AG08395 (cell line): ENCODE results near the gene ZNF138.
"Not testable (repeated sequence)": the region's sequence is repeated elsewhere in the genome, so short reads cannot be mapped to it uniquely, and the experiment has no call there.

Experiments used
- DNase-seq: peaks from one replicate; pipeline ENCODE4 v3.0.0; 2012; ENCODE audit warnings: mixed read lengths, low spot score

The ZNF138 gene

DNA sequence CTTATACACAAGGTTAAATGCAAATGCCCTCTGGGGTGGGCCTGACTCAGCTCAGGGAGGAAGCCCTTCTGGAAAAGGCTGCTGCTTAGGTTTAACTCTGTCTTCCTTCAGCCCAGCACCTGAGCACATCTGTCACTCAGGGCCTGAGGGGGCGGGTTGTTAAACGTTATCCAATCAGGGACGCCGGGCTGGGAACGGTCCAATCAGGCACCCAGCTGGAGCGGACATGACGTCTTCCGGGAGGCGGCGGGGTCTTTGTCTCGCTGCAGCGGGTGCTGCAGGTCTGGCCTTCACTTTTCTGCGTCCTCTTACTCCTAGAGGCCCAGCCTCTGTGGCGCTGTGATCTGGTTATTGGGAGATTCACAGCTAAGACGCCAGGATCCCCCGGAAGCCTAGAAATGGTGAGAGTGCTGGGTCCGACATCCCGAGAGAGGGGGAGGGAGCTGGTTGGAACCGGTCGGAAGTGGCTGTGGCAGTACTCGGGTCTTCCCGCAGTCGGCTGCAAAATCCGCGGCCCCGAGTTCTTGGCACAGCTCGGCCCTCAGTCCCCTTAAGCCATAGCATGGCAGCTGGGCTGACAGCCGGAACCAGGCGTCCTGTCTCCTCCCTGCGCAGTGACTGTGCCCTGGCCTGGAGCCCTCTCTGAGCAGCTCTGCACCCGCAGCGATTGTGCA, at the start of gene ZNF138:
TSS of gene ZNF138 (plus strand) at position 258 of the 674 bp plus-strand sequence. CDS start at position 399, 141 bp downstream.
- peak; percentile 99 for DNase-seq

DNA sequence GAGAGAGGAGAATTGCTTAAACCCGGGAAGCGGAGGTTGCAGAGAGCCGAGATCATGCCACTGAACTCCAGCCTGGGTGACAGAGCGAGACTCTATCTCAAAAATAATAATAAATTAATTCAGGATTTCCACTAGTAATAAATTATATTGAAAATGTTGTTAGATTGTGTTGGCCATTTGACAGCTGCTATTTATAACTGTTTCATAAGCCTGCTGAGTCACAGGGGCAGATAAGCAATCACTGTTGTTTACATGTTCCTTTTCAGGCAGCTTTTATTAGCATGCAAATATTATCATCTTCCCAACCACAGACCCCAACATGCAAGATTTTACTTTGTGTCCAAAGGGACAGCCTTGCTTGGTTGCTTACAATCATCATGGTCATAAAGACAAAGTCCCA, 49.5 kb upstream of the ZNF138 start:
- no peak for DNase-seq

DNA sequence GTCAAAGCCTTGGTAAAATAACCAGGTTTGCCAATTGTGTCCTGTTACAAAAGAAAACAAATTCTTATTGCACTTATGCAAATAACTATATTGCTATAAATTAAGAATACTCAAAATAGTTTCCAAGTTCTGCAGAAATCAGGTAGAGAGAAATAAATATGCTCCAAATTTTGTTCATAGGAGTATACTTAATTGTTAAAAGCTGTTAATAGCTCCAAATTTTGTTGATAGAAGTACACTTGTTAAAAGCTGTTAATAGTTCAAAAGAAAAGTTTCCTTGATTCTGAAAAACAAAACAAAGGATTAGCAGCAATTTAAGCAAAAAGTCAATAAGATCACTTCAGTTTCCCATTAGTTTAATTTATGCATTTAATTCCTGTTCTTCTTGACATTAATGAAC, 46.4 kb upstream of the ZNF138 start:
- no peak for DNase-seq

DNA sequence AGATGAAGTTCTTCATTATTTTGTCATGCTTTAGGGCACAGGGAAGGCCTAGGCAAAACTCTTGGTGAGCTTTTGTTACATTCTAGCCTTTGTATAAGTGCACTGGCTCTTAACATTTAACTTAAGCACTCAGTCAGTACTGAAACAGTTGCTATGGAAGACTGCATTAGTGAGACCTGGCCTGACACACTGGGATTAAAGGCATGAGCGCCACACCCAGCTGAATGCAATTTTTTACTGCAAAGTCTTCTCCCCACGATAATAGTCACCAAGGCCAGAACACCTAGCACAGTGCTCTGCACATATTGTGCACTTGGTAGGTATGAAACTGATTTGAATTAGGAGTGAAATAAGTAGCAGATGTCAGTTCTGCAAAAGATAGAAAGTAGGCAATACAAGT, 41.2 kb upstream of the ZNF138 start:
- DNase-seq: no peak

DNA sequence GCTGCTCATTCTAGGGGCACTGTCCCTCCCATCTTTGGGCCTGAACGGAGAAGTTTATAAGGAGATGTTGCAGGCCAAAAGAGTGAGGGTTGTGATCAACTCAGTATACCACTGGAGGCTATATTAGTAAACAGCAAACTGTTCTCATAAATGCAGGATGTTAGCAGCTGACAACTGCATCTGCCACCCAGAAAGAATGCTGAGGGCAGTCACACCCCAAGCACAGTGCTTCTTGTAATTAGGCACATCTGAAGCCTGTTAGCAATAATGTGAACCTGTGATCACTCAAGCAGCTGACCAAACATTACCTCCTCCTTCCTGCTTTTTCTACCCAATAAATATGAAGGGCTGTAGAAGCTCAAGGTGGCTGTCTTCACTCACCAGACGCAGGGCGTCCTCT, 38.4 kb upstream of the ZNF138 start:
- no peak for DNase-seq

DNA sequence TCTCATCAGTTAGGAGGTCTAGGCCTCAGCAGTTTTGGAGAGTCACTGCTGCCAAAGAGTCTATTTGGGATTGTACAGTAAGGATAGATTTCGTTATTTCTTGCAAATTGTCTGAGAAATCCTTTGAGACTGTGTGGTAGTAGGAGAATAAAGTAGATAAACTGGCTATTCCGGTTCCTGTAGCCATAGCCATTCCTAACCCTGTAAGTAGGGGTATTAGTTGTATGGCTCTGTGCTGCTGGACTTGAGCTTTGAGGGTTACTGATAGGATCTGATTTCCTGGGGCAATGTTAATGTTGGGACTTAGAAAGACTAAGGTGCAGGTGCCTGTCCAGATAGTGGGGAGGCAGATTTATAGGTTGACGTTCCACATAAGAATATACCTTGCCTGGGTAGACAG, 36.1 kb upstream of the ZNF138 start:
- no peak for DNase-seq

DNA sequence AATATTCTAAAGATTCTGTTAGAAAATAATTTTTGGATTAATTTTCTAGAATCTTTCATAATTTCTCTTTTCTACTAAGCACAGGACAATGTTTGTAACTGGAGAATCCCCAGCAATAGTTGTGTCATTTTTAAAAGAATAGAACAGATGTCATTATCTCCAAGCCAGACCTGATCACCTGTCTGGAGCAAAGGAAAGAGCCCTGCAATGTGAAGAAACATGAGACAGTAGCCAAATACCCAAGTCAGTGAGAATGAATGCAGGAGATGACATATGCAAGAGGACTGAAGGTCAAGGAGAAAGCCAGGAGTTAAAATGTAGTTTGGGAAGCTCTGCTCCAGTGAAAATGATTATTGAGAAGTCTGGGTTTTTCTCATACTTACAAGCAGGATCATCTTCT, 25.4 kb upstream of the ZNF138 start:
- no peak for DNase-seq

DNA sequence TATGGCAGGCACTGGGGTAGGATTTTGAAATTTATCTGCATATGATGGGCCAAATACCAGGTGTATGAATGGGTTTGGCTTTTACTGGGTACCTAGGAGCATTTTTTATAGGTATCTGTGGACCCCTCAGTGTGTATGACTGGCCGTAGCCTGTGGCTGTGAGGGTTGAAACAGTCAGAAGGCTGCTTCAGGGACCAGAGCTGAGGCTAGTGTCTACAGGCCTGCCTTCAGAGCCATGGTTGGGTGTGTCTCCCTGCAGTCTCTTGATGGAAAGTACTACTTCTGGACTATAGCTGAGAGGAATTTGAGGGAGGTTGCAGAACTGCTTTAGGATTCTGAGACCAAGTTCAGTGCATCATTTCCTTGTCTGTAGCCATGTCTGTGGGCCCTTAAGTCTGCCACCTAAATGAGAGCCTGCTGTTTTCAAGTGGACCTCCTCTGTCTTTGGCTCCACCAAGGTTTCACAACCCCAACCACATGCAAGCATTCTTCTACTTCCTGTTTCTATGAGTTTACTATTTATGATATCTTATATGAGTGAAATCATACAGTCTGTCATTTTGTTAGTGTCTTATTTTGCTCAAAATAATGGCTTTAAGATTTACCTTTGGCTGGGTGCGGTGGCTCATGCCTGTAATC, 19.9 kb upstream of the ZNF138 start:
- DNase-seq: no peak

DNA sequence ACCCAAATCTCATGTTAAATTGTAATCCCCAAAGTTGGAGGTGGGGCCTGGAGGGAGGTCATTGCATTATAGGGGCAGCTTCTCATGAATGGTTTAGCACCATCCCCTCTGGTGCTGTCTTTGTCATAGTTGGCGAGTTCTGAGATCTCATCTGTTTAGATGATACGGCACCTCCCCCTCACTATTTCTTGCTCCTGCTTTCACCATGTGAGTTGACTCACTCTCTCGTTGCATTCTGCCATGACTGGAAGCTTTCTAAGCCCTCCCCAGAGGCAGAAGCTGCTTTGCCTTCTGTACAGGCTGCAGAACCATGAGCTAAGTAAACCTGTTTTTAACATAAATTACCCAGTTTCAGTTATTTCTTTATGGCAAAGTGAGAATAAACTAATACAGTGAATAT, 18.9 kb upstream of the ZNF138 start:
- DNase-seq: no peak

DNA sequence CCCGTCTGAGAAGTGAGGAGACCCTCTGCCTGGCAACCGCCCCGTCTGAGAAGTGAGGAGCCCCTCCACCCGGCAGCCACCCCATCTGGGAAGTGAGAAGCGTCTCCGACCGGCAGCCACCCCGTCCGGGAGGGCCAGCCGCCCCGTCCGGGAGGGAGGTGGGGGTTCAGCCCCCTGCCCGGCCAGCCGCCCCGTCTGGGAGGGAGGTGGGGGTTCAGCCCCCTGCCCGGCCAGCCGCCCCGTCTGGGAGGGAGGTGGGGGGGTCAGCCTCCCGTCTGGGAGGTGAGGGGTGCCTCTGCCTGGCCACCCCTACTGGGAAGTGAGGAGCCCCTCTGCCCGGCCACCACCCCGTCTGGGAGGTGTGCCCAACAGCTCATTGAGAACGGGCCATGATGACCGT, 9.4 kb upstream of the ZNF138 start:
- DNase-seq: not testable (repeated sequence)

DNA sequence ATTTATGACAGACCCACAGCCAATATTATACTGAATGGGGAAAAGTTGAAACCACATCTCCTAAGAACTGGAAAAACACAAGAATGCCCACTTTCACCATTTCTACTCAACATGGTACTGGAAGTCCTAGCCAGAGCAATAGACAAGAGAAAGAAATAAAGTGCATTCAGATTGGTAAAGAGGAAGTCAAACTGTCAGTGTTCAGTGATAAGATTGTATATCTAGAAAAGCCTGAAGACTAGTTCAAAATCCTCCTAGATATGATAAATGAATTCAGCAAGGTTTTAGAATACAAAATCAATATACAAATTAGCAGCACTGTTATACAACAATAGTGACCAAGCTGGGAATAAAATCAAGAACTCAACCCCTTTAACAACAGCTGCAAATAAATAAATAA, 6.9 kb upstream of the ZNF138 start:
- DNase-seq: no peak

DNA sequence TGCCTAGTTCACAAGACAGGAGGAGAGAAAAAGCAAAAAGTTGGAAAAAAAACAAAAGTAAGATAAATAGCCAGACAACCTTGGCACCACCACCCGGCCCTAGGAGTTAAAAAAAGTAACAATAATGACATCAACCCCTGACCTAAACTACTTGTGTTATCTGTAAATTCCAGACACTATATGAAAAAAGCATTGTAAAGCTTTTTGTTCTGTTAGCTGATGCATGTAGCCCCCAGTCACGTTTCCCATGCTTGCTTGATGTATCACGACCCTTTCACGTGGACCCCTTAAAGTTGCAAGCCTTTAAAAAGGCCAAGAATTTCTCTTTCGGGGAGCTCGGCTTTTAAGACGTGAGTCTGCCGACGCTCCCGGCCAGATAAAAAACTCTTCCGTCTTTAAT, 5.0 kb upstream of the ZNF138 start:
- DNase-seq: not testable (repeated sequence)

DNA sequence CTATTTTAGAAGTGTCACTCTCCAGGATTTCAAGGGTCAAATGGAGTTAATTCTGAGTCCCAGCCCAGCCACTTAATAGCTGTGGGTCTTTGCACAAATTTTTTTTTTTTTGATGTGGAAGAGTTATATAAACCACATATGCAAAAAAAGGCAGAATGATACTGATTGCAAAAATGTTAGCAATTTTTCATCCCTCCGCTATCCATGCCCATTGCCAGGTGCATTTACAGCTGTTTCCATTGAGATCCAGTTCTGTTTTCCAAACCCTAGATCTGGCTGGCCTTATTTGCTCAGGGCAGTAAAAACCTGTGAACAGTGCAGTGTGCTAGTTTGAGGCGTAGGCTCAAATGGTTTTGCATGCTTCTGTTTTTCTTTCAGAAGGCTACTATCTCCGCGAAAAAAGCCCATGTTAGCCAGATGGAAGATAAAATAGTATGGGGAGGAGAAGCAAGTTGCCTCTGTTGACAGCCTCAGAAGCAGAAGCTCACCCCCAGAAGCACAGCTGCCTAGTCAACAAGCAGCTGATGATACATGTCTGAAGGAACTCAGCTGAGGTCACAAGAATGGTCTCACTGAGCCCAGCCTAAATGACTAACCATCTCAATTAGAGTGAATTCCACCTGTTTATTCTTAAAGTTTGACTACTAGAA, 997 bp upstream of the ZNF138 start:
- DNase-seq: no peak

DNA sequence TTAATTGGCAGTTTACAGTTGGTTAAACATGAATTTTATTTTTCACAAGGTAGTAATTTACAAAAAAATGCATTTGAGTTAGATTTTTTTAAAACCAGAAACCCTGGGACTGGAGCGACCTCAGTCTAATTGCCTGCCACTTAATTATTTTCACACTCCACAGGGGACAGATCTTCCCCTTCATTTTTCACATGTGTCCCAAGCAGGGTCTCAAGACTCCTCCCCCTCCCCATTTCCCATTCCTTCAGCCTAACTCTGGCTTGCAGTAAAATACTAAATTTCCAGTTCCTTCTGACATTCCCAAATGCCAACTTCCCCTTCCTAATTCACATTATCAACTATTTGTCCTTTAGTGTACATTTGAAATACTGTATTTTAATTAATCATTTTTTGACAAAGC, 948 bp downstream of the ZNF138 start:
- no peak for DNase-seq

DNA sequence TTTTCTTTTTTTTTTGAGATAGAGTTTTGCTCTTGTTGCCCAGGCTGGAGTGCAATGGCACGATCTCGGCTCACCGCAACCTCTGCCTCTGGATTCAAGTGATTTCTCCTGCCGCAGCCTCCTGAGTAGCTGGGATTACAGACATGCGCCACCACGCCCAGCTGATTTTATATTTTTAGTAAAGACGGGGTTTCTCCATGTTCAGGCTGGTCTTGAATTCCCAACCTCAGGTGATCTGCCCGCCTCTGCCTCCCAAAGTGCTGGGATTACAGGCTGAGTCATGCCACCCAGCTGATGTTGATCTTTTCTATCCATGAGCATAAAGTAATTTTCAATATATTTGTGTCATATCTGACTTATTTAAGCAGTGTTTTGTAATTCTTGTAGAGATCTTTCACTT, 4.9 kb downstream of the ZNF138 start:
- DNase-seq: not testable (repeated sequence)

DNA sequence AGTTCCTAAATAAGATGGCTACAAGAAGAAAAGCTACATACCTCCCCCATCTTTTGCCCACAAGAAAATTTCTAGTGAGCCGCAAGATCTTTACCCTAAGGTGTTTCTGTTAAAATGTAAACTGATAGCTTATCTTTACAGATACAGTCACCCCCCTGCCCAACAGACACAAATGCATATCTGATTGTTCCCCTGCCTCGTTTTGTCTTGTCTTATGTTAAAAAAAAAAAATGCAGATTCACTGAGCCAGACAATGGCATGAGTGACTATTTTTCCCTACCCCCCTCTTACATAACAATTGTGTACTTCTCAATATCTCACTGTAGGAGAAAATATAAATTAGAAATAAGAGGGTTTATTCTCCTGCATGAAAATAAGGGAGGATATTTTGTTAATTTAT, 8.5 kb downstream of the ZNF138 start:
- no peak for DNase-seq

DNA sequence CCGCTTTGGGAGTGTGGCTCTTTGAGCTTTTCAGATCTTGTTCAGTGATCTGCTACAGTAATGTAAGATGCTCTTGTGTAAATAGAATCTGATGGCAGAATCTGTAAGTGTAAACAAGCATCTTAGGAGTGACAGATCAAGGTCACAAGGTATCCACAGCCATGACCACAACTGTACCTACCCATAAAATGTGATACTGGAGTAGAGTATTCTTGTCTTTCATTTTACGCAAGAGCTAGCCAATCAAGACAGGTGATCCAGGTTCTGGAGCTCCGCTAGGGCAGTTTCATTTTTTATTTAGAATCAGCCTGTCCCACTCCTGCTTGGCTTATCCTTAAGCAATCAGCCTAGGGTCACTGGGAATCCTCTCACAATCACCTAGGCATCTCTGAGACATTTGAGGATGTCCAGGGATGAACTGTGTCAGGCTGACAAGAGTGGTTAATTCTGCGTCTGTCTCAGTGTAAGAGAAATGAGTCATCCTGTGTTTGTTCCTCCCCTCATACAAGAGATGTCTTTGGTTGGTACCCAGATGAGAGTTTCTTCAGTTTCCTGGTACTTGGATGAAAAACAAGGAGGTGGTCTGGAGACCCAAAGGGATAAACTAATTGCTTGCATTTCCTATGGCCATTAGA, 13.6 kb downstream of the ZNF138 start:
- no peak for DNase-seq

DNA sequence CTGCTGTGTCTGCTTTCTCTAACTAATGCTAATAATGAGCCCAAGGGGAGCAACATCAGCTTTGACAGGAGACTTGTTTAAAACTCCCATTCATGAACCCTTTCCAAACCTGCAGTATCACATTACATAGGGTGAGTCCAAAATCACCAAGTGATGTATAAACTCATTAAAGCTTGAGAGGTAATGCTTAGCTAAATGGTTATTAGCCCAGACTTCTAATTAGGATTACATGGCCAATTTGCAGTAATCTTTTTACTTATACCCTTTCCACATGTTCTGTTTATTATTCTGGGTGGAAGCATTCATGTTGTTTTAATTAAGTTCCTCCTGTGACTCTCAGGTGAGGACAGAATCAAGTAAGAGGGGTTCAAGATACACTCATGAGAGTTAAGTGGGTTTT, 17.5 kb downstream of the ZNF138 start:
- no peak for DNase-seq

DNA sequence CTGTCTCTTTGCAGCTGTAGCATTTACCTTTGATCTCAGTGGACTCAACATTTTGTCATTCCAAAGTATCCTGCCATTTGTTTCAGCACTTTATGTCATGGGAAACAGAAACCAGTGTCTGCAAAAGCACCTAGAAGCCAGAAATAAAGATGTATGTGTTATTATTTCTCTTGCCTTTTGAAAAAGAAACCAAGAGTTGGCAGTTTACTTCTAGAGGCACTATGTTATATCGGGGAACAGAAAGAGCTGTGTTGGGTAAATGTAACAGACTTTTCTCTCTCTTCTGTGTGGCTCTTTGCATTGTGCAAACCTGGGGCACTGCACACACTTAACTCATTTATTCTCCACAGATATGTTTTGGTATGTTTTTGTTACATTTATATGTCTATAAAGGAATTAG, 36.7 kb downstream of the ZNF138 start:
- no peak for DNase-seq

DNA sequence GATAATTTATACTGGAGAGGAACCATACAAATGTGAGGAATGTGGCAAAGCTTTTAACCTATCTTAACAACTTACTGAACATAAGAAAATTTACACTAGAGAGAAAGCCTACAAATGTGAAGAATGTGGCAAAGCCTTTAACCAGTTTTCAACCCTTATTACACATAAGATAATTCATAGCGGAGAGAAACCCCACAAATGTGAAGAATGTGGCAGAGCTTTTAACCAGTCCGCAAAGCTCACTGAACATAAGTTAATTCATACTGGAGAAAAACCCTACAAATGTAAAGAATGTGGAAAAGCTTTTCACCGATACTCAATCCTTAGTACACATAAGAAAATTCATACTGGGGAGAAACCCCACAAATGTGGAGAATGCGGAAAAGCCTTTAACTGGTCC, 37.9 kb downstream of the ZNF138 start:
- no peak for DNase-seq

DNA sequence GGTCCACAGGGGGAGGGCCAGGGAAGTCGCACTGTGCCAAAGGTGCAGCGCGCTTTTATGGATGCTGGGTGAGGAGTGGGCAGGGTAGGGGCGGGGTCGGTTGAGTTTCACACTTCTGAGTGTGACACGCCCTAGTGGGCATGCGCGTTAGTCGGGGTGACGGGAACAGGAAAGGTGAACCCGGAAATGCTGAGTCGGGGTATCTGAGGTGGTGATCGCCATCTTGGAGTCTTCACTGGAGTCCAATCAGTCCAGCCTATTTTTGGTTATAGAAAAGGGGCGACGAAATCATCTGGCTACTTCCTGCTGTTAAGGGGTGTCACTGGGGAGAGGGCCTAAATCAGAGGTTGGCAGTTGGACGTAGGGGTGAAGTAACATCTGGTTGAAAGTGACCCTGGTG, 40.8 kb downstream of the ZNF138 start:
- no peak for DNase-seq

DNA sequence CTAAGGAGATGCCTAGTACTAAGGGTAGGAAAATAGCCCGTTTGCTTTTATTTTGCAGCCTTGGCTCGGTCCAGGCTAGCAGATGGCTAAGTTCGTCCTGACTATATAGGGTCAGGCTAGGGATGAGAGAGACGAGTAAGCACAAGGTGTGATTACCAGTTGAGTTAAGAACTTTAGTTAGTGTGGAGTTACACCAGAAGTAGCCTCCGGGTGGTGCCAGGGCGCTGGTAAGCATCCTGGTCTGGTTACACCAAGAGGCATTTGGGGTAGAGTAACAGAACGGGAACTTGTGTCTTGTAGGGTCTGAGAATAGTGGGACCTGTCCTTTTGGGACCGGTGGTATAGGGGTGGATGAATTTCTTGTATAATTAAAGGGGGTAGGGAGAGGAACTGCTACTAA, 41.6 kb downstream of the ZNF138 start:
- DNase-seq: not testable (repeated sequence)

DNA sequence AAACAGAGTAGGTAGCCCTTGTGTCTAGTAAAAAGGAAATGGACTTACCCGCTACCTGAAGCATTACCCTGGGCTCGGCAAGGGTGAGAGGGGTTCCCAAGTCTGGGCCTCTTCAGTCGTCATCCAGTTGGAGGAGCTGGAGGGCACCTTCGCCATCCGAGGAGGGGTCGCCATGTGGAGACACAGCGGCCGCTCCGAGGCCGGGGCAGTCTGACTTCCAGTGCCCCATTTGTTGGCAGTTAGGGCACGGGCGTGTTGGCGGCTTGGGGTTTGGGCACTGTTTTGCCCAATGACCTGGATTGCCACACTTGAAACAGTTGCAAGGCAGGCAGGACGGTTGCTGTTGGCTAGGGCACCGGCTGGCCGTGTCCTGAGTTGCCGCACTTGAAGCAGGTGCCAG, 43.8 kb downstream of the ZNF138 start:
- DNase-seq: not testable (repeated sequence)
